ENCODE measurements around the gene DNAJB2. TPM values are rescaled to one million over a fixed set of nuclear protein-coding genes. Genes with fewer than 3 reads are reported as not detected.

DNAJB2 gene
- total RNA-seq, 1 donor from 2014 or later: 59.2 TPM

- Mint-ChIP-seq H3K9me3 (no peaks in the 10 kb centered on the region), H3K36me3 (ENCODE audit: low read depth) (no peaks in the 10 kb centered on the region)
These were observed 33.8 kb upstream of the DNAJB2 start, which contains the start of the genes GLB1L and STK16 for GRCh38 chr2:219245148-219245898. GLB1L (minus strand) TSS chr2:219245444; CDS start chr2:219243573, 1,871 bp downstream. STK16 (plus strand) TSS chr2:219245479; CDS start chr2:219246000, 521 bp downstream.

GRCh38 chr2:219245899-219246230, 33.3 kb upstream of the DNAJB2 start:
- DNase-seq (ENCODE audit: low read depth, low spot score): no peak
- H3K9me3 Mint-ChIP-seq: no peaks in the 10 kb centered on the region
- peaks cover 16% of the 10 kb centered on the region for H3K27me3 Mint-ChIP-seq (ENCODE audit: low read depth)
- H3K4me3 Mint-ChIP-seq: peak overlapping the region; percentile 94
- H3K27ac Mint-ChIP-seq (ENCODE audit: unreplicated experiment): peak overlapping the region; percentile 96
- no peaks in the 10 kb centered on the region for H3K36me3 Mint-ChIP-seq (ENCODE audit: low read depth)
- no peak for TF ChIP-seq CTCF (conservative IDR thresholded peaks at IDR 0.05)
- H3K4me1 Mint-ChIP-seq: peaks cover 10% of the 10 kb centered on the region

More at GRCh38 chr2:219245148-219245898, 33.8 kb upstream of the DNAJB2 start, which contains the start of the genes GLB1L and STK16:
- Mint-ChIP-seq H3K4me3 (peak within 1 kb of the TSS; percentile 94), H3K4me1 (peaks cover 10% of the 10 kb centered on the region), H3K27me3 (ENCODE audit: low read depth) (peaks cover 11% of the 10 kb centered on the region), H3K27ac (ENCODE audit: unreplicated experiment) (peak within 1 kb of the TSS; percentile 96)
- DNase-seq (ENCODE audit: low read depth, low spot score): peak; percentile 91
- no peak for TF ChIP-seq CTCF (conservative IDR thresholded peaks at IDR 0.05)

- no peak for TF ChIP-seq CTCF (conservative IDR thresholded peaks at IDR 0.05)
- no peaks in the 10 kb centered on the region for H3K9me3 Mint-ChIP-seq
- H3K36me3 Mint-ChIP-seq (ENCODE audit: low read depth): no peaks in the 10 kb centered on the region
- peak overlapping the region; percentile 94 for H3K4me3 Mint-ChIP-seq
- H3K27me3 Mint-ChIP-seq (ENCODE audit: low read depth): peaks cover 23% of the 10 kb centered on the region
- H3K4me1 Mint-ChIP-seq: peaks cover 10% of the 10 kb centered on the region
- H3K27ac Mint-ChIP-seq (ENCODE audit: unreplicated experiment): no peak overlapping the region
- no peak for DNase-seq (ENCODE audit: low read depth, low spot score)
These were observed 32.6 kb upstream of the DNAJB2 start for GRCh38 chr2:219246559-219246958.

GRCh38 chr2:219247678-219248642, 31.2 kb upstream of the DNAJB2 start:
- no peak for DNase-seq (ENCODE audit: low read depth, low spot score)
- Mint-ChIP-seq H3K9me3 (no peaks in the 10 kb centered on the region), H3K4me3 (peak overlapping the region; percentile 47), H3K27me3 (ENCODE audit: low read depth) (peaks cover 37% of the 10 kb centered on the region), H3K27ac (ENCODE audit: unreplicated experiment) (no peak overlapping the region), H3K36me3 (ENCODE audit: low read depth) (no peaks in the 10 kb centered on the region), H3K4me1 (peaks cover 10% of the 10 kb centered on the region)
- no peak for TF ChIP-seq CTCF (conservative IDR thresholded peaks at IDR 0.05)

GRCh38 chr2:219248845-219249202, 30.3 kb upstream of the DNAJB2 start:
- Mint-ChIP-seq H3K4me1 (peaks cover 10% of the 10 kb centered on the region), H3K27me3 (ENCODE audit: low read depth) (peaks cover 45% of the 10 kb centered on the region), H3K27ac (ENCODE audit: unreplicated experiment) (no peak overlapping the region), H3K4me3 (peak overlapping the region; percentile 41), H3K9me3 (no peaks in the 10 kb centered on the region), H3K36me3 (ENCODE audit: low read depth) (no peaks in the 10 kb centered on the region)
- no peak for DNase-seq (ENCODE audit: low read depth, low spot score)
- TF ChIP-seq CTCF (conservative IDR thresholded peaks at IDR 0.05): no peak
